ENCODE data around the gene ITIH2.

DNA sequence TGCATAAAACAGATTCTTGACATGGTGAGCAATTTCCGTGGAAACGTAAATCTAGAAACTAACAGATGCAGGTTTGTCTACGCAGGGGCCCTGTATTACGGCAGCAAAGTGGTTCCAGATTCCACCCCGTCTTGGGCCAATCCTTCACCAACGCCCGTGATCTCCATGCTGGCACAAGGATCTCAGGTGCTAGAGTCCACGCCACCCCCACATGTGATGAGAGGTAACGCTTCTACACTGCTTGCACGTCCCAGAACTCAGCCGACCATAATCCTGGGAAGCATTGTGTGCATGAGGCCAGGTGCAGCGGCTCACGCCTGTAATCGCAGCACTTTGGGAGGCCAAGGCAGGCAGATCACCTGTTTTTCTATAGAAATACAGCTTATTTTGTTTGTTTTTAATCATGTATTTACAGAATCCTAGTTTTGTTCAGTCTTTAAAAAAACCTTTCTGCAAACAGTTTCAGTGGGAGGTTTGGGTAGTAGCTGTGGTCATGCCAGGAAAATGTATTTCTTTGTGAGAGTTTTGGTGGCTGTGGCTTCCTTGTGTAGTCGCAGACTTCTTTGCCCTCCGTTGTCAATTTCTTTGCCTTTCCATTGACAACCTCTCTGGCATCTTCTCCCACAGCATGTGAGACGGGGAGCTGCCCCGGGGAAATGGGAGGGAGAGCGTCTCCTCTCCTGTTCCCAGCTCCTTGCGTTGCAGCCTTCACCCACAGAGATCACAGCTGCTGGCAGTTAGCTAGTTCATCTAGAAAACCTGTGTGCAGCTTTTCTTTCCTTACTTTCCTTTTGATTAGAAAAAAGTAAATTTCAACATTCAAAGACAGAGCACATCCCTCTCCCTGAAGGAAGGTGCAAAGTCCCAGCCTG, 35.7 kb downstream of the ITIH2 start:
- no peak for TF ChIP-seq POLR2A (IDR thresholded peaks at IDR 0.05; ENCODE audit: low read length)
- no peak for TF ChIP-seq GATA1 (IDR thresholded peaks at IDR 0.05; ENCODE audit: low read depth, low read length)
